GM12873 (cell line): ENCODE data around the gene LRMDA.

Experiments used
- TF ChIP-seq, protein P1 (sequence below): IDR thresholded peaks from 2 replicates; pipeline ENCODE4 v1.5.1; 2012; ENCODE audit warnings: low read depth, mild to moderate bottlenecking, moderate library complexity, low read length, control low read depth; ENCODE audit not compliant: insufficient read depth; ENCODE audit errors: missing control alignments

The LRMDA gene

DNA sequence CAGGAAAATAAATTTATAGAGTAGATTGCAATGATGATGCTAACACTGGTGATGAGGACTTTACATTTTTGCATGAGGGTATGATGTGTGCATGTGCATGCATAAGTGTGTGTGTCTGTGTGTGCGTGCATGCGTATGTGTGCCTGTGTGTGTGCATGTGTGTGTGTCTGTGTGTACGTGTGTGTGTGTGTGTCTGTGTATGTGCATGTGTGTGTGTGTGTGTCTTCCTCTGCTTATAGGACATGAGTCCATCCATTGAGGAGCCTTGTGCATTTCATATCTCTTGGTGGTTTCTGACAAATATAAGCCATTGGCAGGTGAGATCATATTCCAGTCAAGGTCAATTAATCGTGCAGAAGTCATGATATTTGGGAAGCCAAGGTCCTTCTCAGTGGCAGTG is 277.8 kb downstream of the LRMDA start:
- TF ChIP-seq, protein P1, sequence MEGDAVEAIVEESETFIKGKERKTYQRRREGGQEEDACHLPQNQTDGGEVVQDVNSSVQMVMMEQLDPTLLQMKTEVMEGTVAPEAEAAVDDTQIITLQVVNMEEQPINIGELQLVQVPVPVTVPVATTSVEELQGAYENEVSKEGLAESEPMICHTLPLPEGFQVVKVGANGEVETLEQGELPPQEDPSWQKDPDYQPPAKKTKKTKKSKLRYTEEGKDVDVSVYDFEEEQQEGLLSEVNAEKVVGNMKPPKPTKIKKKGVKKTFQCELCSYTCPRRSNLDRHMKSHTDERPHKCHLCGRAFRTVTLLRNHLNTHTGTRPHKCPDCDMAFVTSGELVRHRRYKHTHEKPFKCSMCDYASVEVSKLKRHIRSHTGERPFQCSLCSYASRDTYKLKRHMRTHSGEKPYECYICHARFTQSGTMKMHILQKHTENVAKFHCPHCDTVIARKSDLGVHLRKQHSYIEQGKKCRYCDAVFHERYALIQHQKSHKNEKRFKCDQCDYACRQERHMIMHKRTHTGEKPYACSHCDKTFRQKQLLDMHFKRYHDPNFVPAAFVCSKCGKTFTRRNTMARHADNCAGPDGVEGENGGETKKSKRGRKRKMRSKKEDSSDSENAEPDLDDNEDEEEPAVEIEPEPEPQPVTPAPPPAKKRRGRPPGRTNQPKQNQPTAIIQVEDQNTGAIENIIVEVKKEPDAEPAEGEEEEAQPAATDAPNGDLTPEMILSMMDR, result no peak

DNA sequence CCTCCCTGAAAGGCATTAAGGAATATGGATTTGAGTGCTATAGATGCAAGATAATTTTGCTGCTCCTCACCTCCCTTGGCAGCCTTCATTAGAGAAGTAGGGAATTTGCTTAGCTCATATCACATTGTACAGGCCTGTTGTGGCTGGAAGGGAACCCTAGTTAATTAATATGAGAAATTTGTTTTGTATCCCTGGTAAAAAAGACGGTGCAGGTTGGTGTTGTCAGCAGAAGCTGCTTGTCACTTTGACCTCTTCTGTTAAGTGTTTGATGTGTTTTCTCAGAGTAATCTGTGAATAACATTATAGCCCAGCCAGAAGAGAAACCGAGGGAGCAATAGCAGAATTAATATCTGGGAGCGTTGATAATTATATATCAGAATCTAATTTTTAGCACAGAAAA is 278.4 kb downstream of the LRMDA start:
- TF ChIP-seq, protein P1, result no peak

DNA sequence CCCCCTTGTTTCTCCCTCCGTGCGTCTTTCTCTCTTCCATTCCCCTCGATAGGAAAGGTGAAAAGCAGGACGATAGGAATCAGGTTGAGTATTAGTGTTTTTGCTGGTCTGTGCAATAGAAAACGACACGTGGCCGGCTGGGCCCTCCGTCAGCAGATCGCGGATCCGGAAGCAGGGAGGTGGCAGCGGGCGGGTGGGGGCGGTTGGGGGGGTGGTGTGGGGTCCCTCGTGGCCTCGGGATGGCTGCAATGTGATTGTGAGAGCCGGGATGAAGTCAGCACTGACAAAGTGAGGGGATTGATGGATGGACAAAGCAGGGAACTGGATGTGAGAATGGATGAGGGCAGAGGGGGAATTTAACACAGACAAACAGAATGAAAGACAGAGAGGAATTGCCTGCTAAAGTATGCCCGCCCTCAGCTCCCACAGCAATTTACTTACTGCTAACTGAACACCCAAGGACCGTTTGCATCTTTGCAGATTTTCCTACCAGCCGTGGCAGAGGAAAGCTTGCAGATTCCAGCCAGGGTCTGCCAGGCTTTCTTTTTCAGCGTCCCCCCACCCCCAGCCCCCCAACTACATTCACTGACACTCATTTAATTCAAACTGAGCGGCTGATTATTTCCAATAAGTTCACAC is 280.9 kb downstream of the LRMDA start:
- TF ChIP-seq, protein P1, result no peak

DNA sequence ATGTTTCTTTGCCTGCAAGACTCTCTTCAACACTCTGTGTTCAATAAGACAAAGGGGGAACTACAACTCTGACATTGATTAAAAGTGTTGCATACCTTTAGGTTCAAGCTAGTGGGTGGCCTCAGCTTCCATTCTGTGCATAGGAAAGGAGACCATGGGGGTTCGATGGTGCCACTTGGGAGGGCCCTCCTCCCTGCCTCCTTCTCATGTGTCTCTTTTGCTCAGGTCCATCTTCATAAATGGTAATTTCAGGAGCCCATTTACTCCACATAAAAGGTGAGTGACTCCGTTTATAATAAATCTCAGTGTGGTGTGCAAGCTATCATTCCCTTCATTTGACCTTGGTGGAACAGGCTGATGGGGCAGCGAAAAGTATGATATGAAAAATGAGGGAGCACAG is 285.1 kb downstream of the LRMDA start:
- TF ChIP-seq, protein P1, result no peak

DNA sequence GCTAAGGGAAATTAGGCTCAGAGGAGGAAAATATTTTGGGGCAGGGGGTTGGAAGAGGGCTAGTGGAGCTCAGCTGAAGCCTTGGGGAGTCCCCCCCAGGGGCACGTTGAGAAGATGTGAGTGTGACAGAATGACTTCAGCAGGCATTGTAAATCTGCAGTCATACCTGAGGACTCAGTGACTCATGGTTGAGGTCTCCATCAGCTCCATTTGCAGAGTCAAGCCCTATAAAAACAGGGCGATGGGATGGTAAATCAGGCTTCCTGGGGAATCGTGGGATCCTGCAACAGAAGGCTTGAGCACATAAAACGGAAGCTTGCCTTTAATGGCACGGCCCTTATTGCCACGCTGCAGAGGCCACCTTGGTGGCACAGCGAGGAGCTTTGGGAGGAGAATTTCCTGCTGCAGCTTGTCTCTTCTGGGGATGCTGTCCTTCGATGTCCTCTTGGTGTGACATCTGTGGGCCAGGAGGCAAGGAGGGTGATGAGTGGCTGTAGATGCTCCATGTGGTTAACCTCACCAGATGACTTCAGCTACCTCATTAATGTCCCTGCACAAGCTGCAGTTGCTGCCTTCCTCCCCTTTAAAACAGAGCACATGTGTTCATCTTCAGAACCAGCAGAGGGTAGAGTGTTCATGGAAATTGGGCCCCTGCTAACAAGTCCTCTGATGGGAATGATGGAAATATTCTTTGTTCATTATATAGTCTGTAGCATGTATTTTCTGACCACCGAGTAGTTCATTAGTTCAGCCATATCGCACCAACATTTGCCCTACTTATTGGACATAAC is 285.9 kb downstream of the LRMDA start:
- TF ChIP-seq, protein P1, result no peak

DNA sequence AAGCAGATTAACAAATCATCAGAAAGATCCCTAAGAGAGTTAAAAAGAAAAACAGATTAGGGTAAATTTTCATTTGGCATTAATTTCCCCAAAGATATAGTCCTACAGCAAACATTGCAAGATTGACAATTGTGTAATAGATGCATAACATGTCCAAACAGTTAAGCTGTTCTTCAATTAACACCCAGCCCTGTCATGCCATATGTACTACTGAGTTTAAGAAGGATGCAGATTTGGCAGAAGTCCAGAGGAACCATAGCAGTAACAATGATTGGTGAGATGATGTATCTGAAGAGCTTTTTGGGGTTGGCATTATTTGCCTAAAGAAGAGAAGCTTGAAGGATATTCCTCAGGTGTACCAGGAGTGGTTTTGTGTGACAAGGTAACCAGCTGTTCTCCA is 287.6 kb downstream of the LRMDA start:
- TF ChIP-seq, protein P1, result no peak

DNA sequence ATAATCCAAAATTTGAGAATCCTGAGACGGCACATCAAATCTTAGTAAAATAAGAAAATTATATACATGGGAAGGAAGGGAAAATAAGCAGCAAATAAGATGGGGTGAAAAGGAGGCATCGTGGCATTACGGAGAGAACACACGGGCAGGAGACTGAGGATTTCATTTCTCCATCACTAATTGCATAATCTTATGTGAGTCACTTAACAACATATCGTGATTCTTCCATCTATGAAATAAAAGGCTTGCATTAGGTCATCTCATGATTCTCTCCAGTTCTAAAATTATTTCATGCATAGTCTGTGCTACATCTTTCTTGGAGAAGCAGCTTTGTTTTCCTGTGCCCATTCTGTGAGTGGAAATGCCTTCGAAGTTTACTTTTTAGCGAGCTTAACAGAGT is 288.7 kb downstream of the LRMDA start:
- TF ChIP-seq, protein P1, result no peak
